DOHH2 (cell line): ENCODE data around the gene CYP21A2.

Experiments used
- H3F3A ChIP-seq: fragments of 200-600 bp; sonication (generic), shearing (Covaris generic); 2 replicates; pipeline ENCODE4 v1.6.0; 2016; ENCODE audit warnings: antibody characterized with exemption, mild to moderate bottlenecking; ENCODE audit not compliant: control insufficient read depth, insufficient read depth
- H3K27ac ChIP-seq: fragments of 200-600 bp; sonication (generic); 2 replicates; pipeline ENCODE4 v1.5.1; 2014; ENCODE audit warnings: low read depth, mild to moderate bottlenecking, low read length, moderate library complexity
- H3K27me3 ChIP-seq: fragments of 200-600 bp; sonication (generic); 2 replicates; pipeline ENCODE4 v1.6.1; 2014; ENCODE audit warnings: mild to moderate bottlenecking, low read length, mixed read lengths; ENCODE audit not compliant: control insufficient read depth
- H3K36me3 ChIP-seq: fragments of 200-600 bp; sonication (generic); 2 replicates; pipeline ENCODE4 v1.6.1; 2014; ENCODE audit warnings: mild to moderate bottlenecking, low read length, moderate library complexity, mixed read lengths; ENCODE audit not compliant: control insufficient read depth
- H3K4me1 ChIP-seq: fragments of 200-600 bp; sonication (generic); 2 replicates; pipeline ENCODE4 v1.6.1; 2014; ENCODE audit warnings: mild to moderate bottlenecking, low read length, mixed read lengths; ENCODE audit not compliant: control insufficient read depth
- H3K4me2 ChIP-seq: fragments of 200-600 bp; sonication (generic); 2 replicates; pipeline ENCODE4 v1.6.0; 2014; ENCODE audit warnings: mild to moderate bottlenecking, low read length, moderate library complexity
- H3K4me3 ChIP-seq: fragments of 200-600 bp; sonication (generic); 2 replicates; pipeline ENCODE4 v1.5.1; 2014; ENCODE audit warnings: mild to moderate bottlenecking, low read length, mixed read lengths
- H3K79me2 ChIP-seq: fragments of 200-600 bp; sonication (generic); 2 replicates; pipeline ENCODE4 v1.6.1; 2014; ENCODE audit warnings: mild to moderate bottlenecking, low read length, mixed read lengths; ENCODE audit not compliant: control insufficient read depth
- H3K9me2 ChIP-seq: fragments of 200-600 bp; sonication (generic); replicated peaks from 2 replicates; pipeline ENCODE4 v1.6.1; 2014; ENCODE audit warnings: mild to moderate bottlenecking, low read length, mixed read lengths; ENCODE audit not compliant: control insufficient read depth
- H3K9me3 ChIP-seq: fragments of 200-600 bp; sonication (generic); 2 replicates; pipeline ENCODE4 v1.6.1; 2014; ENCODE audit warnings: antibody characterized with exemption, low read length, mixed read lengths; ENCODE audit not compliant: control insufficient read depth, insufficient read depth
- H4K20me1 ChIP-seq: fragments of 200-600 bp; sonication (generic); 2 replicates; pipeline ENCODE4 v1.6.0; 2014; ENCODE audit warnings: low read depth, mild to moderate bottlenecking, antibody characterized with exemption, low read length, moderate library complexity; ENCODE audit not compliant: control insufficient read depth, insufficient read depth
- EZH2phosphoT487 ChIP-seq: fragments of 200-600 bp; sonication (generic); IDR thresholded peaks from 2 replicates; pipeline ENCODE4 v1.6.1; 2017; ENCODE audit warnings: borderline replicate concordance, mild to moderate bottlenecking, antibody characterized with exemption, low read length, moderate library complexity, mixed read lengths
- TF ChIP-seq, protein P1 (sequence below): fragments of 200-600 bp; sonication (generic); IDR thresholded peaks from one replicate; pipeline ENCODE4 v1.5.1; 2014; ENCODE audit warnings: antibody characterized with exemption, mild to moderate bottlenecking, low read depth, low read length; ENCODE audit not compliant: poor library complexity, severe bottlenecking

Gene CYP21A2

DNA sequence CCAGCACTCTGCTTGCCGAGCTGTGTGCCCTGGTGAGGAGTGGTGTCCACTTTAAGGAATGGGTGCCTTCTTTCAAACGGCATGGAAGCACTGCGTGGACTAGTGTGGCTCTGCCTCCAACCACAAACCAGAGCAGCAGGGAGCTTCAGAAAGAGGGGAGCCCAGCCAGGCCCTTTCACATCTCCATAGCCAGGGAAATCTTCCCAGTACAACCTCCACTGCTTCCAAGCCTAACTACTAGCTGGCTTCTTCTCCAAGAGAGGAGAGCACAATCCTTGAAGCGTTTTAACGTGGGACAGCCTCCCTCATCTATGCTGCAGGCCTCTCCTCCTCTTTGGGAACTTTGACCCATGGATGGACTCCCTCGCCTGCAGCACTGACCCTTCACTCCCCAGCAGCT lies 44.3 kb downstream of the CYP21A2 start:
- no peak for TF ChIP-seq EZH2phosphoT487
- TF ChIP-seq, protein P1, sequence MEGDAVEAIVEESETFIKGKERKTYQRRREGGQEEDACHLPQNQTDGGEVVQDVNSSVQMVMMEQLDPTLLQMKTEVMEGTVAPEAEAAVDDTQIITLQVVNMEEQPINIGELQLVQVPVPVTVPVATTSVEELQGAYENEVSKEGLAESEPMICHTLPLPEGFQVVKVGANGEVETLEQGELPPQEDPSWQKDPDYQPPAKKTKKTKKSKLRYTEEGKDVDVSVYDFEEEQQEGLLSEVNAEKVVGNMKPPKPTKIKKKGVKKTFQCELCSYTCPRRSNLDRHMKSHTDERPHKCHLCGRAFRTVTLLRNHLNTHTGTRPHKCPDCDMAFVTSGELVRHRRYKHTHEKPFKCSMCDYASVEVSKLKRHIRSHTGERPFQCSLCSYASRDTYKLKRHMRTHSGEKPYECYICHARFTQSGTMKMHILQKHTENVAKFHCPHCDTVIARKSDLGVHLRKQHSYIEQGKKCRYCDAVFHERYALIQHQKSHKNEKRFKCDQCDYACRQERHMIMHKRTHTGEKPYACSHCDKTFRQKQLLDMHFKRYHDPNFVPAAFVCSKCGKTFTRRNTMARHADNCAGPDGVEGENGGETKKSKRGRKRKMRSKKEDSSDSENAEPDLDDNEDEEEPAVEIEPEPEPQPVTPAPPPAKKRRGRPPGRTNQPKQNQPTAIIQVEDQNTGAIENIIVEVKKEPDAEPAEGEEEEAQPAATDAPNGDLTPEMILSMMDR, result no peak
- Histone ChIP-seq H3K9me3 (no peaks in the 10 kb centered on the region), H3K79me2 (no peaks in the 10 kb centered on the region), H3K36me3 (no peaks in the 10 kb centered on the region), H4K20me1 (no peaks in the 10 kb centered on the region), H3K27ac (no peak overlapping the region), H3K4me1 (no peaks in the 10 kb centered on the region), H3K9me2 (no peaks in the 10 kb centered on the region), H3K27me3 (no peaks in the 10 kb centered on the region), H3K4me3 (no peak overlapping the region), H3K4me2 (no peak overlapping the region), H3F3A (no peaks in the 10 kb centered on the region)

DNA sequence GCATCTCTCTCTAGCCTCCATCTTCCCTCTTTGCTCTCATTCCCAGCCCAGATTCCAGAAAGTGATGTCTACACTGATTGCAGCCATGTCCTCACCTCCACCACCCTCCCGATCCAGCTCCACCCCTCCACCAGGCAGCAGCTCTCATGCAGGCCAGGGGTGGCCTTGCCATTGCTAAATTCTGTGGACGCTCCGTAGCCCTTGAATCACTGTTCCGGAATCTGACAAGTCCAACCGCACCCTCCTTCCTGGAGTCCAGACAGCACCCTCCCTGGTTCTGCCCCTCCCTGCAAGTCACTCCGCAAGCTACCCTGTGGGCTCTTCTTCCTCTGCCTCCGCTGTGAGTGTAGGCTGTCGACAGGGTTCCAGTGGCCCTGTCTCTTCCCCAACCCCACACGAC lies 44.7 kb downstream of the CYP21A2 start:
- Histone ChIP-seq H3K4me1 (no peaks in the 10 kb centered on the region), H3K79me2 (no peaks in the 10 kb centered on the region), H3K36me3 (no peaks in the 10 kb centered on the region), H4K20me1 (no peaks in the 10 kb centered on the region), H3K4me2 (no peak overlapping the region), H3K27me3 (no peaks in the 10 kb centered on the region), H3K9me3 (no peaks in the 10 kb centered on the region), H3K9me2 (no peaks in the 10 kb centered on the region), H3K27ac (no peak overlapping the region), H3K4me3 (no peak overlapping the region), H3F3A (no peaks in the 10 kb centered on the region)
- TF ChIP-seq EZH2phosphoT487, result no peak
- TF ChIP-seq, protein P1, result no peak

DNA sequence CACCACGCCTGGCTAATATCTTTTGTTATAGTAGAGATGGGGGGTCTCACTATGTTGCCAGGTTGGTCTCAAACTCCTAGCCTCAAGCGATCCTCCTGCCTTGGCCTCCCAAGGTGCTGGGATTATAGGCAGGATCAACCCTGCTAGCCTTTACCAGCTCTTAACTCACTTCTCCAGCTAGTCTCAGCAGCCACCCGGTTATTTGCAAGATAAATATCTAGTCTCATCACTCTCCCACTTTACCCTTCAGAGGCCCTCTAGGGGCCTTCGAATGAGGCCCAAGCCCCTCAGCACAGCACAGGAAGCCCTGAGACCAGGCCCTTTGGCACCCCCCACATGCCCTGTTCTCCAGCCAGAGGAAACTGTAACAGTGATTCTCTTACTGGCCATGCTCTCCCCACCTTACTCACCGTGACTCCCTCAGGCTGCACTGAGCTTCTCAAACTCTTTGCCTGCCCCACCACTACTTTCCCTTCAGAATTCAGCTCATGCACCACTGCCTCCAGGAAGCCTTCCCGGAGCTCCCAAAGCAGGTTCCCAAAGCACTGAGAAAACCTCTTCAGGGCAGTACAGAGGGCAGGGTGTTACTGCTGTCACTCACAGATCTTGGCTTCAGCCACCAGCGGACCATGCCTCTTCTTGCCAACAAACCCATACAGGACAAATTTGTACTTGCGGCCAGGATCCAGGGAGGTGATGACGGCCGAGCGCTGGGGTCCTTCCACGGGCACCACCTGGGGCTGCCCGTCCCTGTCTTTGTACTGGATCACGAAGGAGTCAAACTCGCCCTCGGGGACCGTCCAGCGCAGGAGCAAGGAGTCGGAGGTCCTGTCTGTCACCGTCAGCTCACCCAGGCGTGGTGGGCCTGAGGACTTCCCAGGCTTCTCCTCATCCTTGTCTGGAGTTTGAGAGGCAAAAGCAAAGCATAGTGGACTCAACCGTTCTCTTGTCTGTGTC lies 45.9 kb downstream of the CYP21A2 start:
- Histone ChIP-seq H3K36me3 (no peaks in the 10 kb centered on the region), H4K20me1 (no peaks in the 10 kb centered on the region), H3F3A (no peaks in the 10 kb centered on the region), H3K4me2 (no peak overlapping the region), H3K4me3 (no peak overlapping the region), H3K9me3 (no peaks in the 10 kb centered on the region), H3K27ac (no peak overlapping the region), H3K4me1 (no peaks in the 10 kb centered on the region), H3K9me2 (no peaks in the 10 kb centered on the region), H3K27me3 (no peaks in the 10 kb centered on the region), H3K79me2 (no peaks in the 10 kb centered on the region)
- TF ChIP-seq EZH2phosphoT487, result no peak
- TF ChIP-seq, protein P1, result no peak
